Neural cell (in vitro differentiated cells): ENCODE measurements around the gene SLC38A4. TPM values are rescaled to one million over a fixed set of nuclear protein-coding genes. Genes with fewer than 3 reads are reported as not detected.

ENCODE experiments used
- H2AFZ ChIP-seq: fragments of 200-600, 300-800 bp; sonication (generic), shearing (Covaris generic); 2 replicates; pipeline ENCODE4 v1.6.0; 2014; ENCODE audit warnings: low read depth, mild to moderate bottlenecking, antibody characterized with exemption, low read length, moderate library complexity
- H3F3A ChIP-seq: fragments of 200-600 bp; shearing (Covaris generic); 2 replicates; pipeline ENCODE4 v1.6.1; 2016; ENCODE audit warnings: mild to moderate bottlenecking, moderate library complexity, mixed read lengths, antibody characterized with exemption, low read length; ENCODE audit not compliant: insufficient read depth, poor library complexity, severe bottlenecking
- H3K27ac ChIP-seq: fragments of 200-600, 300-800 bp; sonication (generic), shearing (Covaris generic); 2 replicates; pipeline ENCODE4 v1.5.1; 2014; ENCODE audit warnings: mild to moderate bottlenecking, low read length, moderate library complexity
- H3K27me3 ChIP-seq: fragments of 300-800, 200-600 bp; sonication (generic), shearing (Covaris generic); 2 replicates; pipeline ENCODE4 v1.6.0; 2014; ENCODE audit warnings: mild to moderate bottlenecking, low read depth, low read length, moderate library complexity; ENCODE audit not compliant: insufficient read depth
- H3K36me3 ChIP-seq: fragments of 300-800, 200-600 bp; sonication (generic), shearing (Covaris generic); 2 replicates; pipeline ENCODE4 v1.5.1; 2014; ENCODE audit warnings: mild to moderate bottlenecking, antibody characterized with exemption, low read length, moderate library complexity; ENCODE audit not compliant: insufficient read depth
- H3K4me2 ChIP-seq: fragments of 300-800, 200-600 bp; sonication (generic), shearing (Covaris generic); 2 replicates; pipeline ENCODE4 v1.6.0; 2014; ENCODE audit warnings: mild to moderate bottlenecking, low read length
- H3K4me3 ChIP-seq: fragments of 300-800, 200-600 bp; sonication (generic), shearing (Covaris generic); 2 replicates; pipeline ENCODE4 v1.5.1; 2014; ENCODE audit warnings: mild to moderate bottlenecking, low read length, moderate library complexity
- H3K79me2 ChIP-seq: fragments of 200-600 bp; shearing (Covaris generic); replicated peaks from 2 replicates; pipeline ENCODE4 v1.6.0; 2014; ENCODE audit warnings: mild to moderate bottlenecking, low read length, moderate library complexity; ENCODE audit not compliant: insufficient read depth
- H3K9ac ChIP-seq: fragments of 300-800, 200-600 bp; sonication (generic), shearing (Covaris generic); 2 replicates; pipeline ENCODE4 v1.6.1; 2016; ENCODE audit warnings: mild to moderate bottlenecking, low read length, mixed read lengths
- H3K9me2 ChIP-seq: fragments of 200-600 bp; shearing (Covaris generic); 2 replicates; pipeline ENCODE4 v1.6.1; 2016; ENCODE audit warnings: mild to moderate bottlenecking, low read length, mixed read lengths; ENCODE audit not compliant: insufficient read depth
- H3K9me3 ChIP-seq: fragments of 200-600, 300-800 bp; sonication (generic), shearing (Covaris generic); 2 replicates; pipeline ENCODE4 v1.6.1; 2016; ENCODE audit warnings: mild to moderate bottlenecking, mixed run types, low read length, moderate library complexity, mixed read lengths
- H4K20me1 ChIP-seq: fragments of 200-600 bp; shearing (Covaris generic); 2 replicates; pipeline ENCODE4 v1.6.1; 2016; ENCODE audit warnings: mild to moderate bottlenecking, mixed run types; ENCODE audit not compliant: insufficient read depth
- EP300 ChIP-seq: fragments of 450-650 bp; conservative IDR thresholded peaks from 2 replicates; pipeline ENCODE4 v1.6.1; 2014; ENCODE audit warnings: antibody characterized with exemption, mild to moderate bottlenecking, moderate library complexity; ENCODE audit not compliant: poor library complexity, severe bottlenecking
- EZH2 ChIP-seq: fragments of 200-600, 300-800 bp; shearing (Covaris generic), sonication (generic); IDR thresholded peaks from 2 replicates; pipeline ENCODE4 v1.6.1; 2014; ENCODE audit warnings: antibody characterized with exemption, low read length, borderline replicate concordance, mild to moderate bottlenecking; ENCODE audit not compliant: insufficient read depth, poor library complexity, severe bottlenecking
- MXI1 ChIP-seq: fragments of 450-650 bp; conservative IDR thresholded peaks from 2 replicates; pipeline ENCODE4 v1.6.1; 2014; ENCODE audit warnings: antibody characterized with exemption, mild to moderate bottlenecking; ENCODE audit not compliant: poor library complexity, severe bottlenecking
- POLR2AphosphoS5 ChIP-seq: IDR thresholded peaks from 2 replicates; pipeline ENCODE4 v1.6.1; 2012
- RAD21 ChIP-seq: fragments of 450-650 bp; conservative IDR thresholded peaks from 2 replicates; pipeline ENCODE4 v1.6.1; 2014; ENCODE audit warnings: antibody characterized with exemption, mild to moderate bottlenecking, moderate library complexity
- REST ChIP-seq: IDR thresholded peaks from 2 replicates; pipeline ENCODE4 v1.6.1; 2012; ENCODE audit warnings: borderline replicate concordance
- SMC3 ChIP-seq: fragments of 450-650 bp; conservative IDR thresholded peaks from 2 replicates; pipeline ENCODE4 v1.6.1; 2014; ENCODE audit warnings: antibody characterized with exemption, mild to moderate bottlenecking, moderate library complexity; ENCODE audit not compliant: poor library complexity
- TAF1 ChIP-seq: IDR thresholded peaks from 2 replicates; pipeline ENCODE4 v1.6.1; 2012; ENCODE audit warnings: low read depth
- polyA plus RNA-seq: library from polyadenylated mRNA; depleted of rRNA; stranded (reverse); fragments of >200 nt; gene quantifications from 2 replicates; pipeline ENCODE4 v1.2.3, GENCODE V29; 2014
- TF ChIP-seq, protein P1 (sequence below): fragments of 450-650 bp; IDR thresholded peaks from 2 replicates; pipeline ENCODE4 v1.5.1; 2014; ENCODE audit warnings: antibody characterized with exemption, mild to moderate bottlenecking, moderate library complexity; ENCODE audit not compliant: poor library complexity, severe bottlenecking

The SLC38A4 gene
- polyA plus RNA-seq, 1 donor from 2014 or later, result not detected

DNA sequence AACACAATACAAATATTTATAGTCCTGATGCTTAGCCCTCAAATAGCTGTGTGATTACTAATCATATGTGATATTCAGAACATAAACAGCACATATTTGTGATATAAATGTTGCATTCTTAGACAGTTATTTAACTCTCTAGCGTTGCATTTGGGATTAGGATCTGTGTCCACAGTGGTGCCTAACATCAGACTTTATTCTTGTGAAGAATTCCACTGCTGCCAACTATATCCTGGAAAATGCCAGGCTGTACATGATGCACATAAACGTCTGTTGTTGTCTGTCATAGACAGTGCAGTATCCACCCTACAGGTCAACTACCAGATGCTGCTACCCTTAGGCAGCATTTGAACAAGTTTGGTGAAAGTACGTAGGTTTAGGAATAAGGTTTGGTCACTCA lies 39.0 kb downstream of the SLC38A4 start:
- Histone ChIP-seq H3K27ac (no peak overlapping the region), H3K9me3 (no peaks in the 10 kb centered on the region), H3F3A (no peaks in the 10 kb centered on the region), H3K36me3 (no peaks in the 10 kb centered on the region), H2AFZ (no peak overlapping the region), H3K4me3 (no peak overlapping the region), H3K9ac (no peak overlapping the region), H3K27me3 (no peaks in the 10 kb centered on the region), H3K4me2 (no peak overlapping the region), H4K20me1 (no peaks in the 10 kb centered on the region), H3K79me2 (no peaks in the 10 kb centered on the region), H3K9me2 (no peaks in the 10 kb centered on the region)
- TF ChIP-seq SMC3 (no peak), RAD21 (no peak), MXI1 (no peak), EP300 (no peak), REST (no peak), EZH2 (no peak), TAF1 (no peak), POLR2AphosphoS5 (no peak)
- TF ChIP-seq, protein P1, sequence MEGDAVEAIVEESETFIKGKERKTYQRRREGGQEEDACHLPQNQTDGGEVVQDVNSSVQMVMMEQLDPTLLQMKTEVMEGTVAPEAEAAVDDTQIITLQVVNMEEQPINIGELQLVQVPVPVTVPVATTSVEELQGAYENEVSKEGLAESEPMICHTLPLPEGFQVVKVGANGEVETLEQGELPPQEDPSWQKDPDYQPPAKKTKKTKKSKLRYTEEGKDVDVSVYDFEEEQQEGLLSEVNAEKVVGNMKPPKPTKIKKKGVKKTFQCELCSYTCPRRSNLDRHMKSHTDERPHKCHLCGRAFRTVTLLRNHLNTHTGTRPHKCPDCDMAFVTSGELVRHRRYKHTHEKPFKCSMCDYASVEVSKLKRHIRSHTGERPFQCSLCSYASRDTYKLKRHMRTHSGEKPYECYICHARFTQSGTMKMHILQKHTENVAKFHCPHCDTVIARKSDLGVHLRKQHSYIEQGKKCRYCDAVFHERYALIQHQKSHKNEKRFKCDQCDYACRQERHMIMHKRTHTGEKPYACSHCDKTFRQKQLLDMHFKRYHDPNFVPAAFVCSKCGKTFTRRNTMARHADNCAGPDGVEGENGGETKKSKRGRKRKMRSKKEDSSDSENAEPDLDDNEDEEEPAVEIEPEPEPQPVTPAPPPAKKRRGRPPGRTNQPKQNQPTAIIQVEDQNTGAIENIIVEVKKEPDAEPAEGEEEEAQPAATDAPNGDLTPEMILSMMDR, result no peak

DNA sequence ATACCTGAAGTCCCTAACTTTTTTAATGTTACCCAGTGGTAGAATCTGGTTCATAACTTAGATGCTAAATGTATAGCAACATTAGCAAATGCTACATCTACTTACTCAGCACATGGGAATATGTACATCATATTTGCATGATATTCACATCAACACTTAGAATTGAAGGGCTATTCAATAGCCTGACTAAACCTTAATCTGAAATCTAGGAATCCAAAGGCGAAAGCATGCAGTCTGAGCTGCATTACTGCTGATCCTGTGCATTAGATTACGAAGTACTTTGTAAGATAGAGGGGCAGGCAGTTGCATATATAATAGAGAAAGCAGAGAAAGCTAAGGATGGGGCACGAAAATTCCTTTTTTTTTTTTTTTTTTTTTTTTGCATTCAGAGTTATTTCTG lies 40.4 kb downstream of the SLC38A4 start:
- H3K9me2 ChIP-seq, result no peaks in the 10 kb centered on the region
- no peak overlapping the region for H3K27ac ChIP-seq
- no peaks in the 10 kb centered on the region for H3K27me3 ChIP-seq
- H3K36me3 ChIP-seq, result no peaks in the 10 kb centered on the region
- no peaks in the 10 kb centered on the region for H3K9me3 ChIP-seq
- no peaks in the 10 kb centered on the region for H4K20me1 ChIP-seq
- no peak overlapping the region for H3K9ac ChIP-seq
- no peaks in the 10 kb centered on the region for H3F3A ChIP-seq
- TF ChIP-seq TAF1 (no peak), SMC3 (no peak), RAD21 (no peak), MXI1 (no peak), POLR2AphosphoS5 (no peak), REST (no peak), EZH2 (no peak), EP300 (no peak)
- TF ChIP-seq, protein P1, result no peak
- H3K4me3 ChIP-seq, result no peak overlapping the region
- H2AFZ ChIP-seq, result no peak overlapping the region
- no peak overlapping the region for H3K4me2 ChIP-seq
- H3K79me2 ChIP-seq, result no peaks in the 10 kb centered on the region
